ENCODE data around the gene ALG10B. TPM values are rescaled to one million over a fixed set of nuclear protein-coding genes. Genes with fewer than 3 reads are reported as not detected.
"Not testable (repeated sequence)": the region's sequence is repeated elsewhere in the genome, so short reads cannot be mapped to it uniquely, and the experiment has no call there.

Gene ALG10B
- total RNA-seq, 2 donors from 2014 or later: 2.6 to 3.6 TPM

GRCh38 chr12:38289396-38289795 lies 27.2 kb upstream of the ALG10B start:
- H3K9me3 ChIP-seq: no peaks in the 10 kb centered on the region
- no peak for TF ChIP-seq CTCF (IDR thresholded peaks at IDR 0.05)

GRCh38 chr12:38291160-38291559 lies 25.4 kb upstream of the ALG10B start:
- TF ChIP-seq CTCF (IDR thresholded peaks at IDR 0.05): no peak
- H3K4me3 ChIP-seq: no peak overlapping the region
- no peaks in the 10 kb centered on the region for H3K27me3 ChIP-seq
- H3K27ac ChIP-seq: no peak overlapping the region
- no peaks in the 10 kb centered on the region for H3K9me3 ChIP-seq
- no peak for DNase-seq (ENCODE audit: low spot score)
- no peaks in the 10 kb centered on the region for H3K4me1 ChIP-seq
- no peaks in the 10 kb centered on the region for H3K36me3 ChIP-seq

More at GRCh38 chr12:38289396-38289795, 27.2 kb upstream of the ALG10B start:
- H3K27ac ChIP-seq: no peak overlapping the region
- H3K27me3 ChIP-seq: no peaks in the 10 kb centered on the region
- no peaks in the 10 kb centered on the region for H3K4me1 ChIP-seq
- H3K36me3 ChIP-seq: no peaks in the 10 kb centered on the region
- no peak for DNase-seq (ENCODE audit: low spot score)
- H3K4me3 ChIP-seq: no peak overlapping the region

- not testable (repeated sequence) for H3K36me3 ChIP-seq; H3K27me3 ChIP-seq; DNase-seq (ENCODE audit: low spot score); H3K4me1 ChIP-seq; H3K27ac ChIP-seq; H3K9me3 ChIP-seq; H3K4me3 ChIP-seq
These were observed 13.6 kb upstream of the ALG10B start for GRCh38 chr12:38302972-38303371.

GRCh38 chr12:38321966-38322365 lies 5.4 kb downstream of the ALG10B start:
- DNase-seq (ENCODE audit: low spot score); H3K27me3 ChIP-seq; H3K4me1 ChIP-seq; H3K9me3 ChIP-seq; H3K36me3 ChIP-seq; H3K4me3 ChIP-seq; H3K27ac ChIP-seq: not testable (repeated sequence)

- H3K36me3 ChIP-seq: no peaks in the 10 kb centered on the region
- no peak overlapping the region for H3K27ac ChIP-seq
- no peaks in the 10 kb centered on the region for H3K27me3 ChIP-seq
- H3K9me3 ChIP-seq: no peaks in the 10 kb centered on the region
- H3K4me3 ChIP-seq: no peak overlapping the region
- no peak for DNase-seq (ENCODE audit: low spot score)
- no peaks in the 10 kb centered on the region for H3K4me1 ChIP-seq
- TF ChIP-seq CTCF (IDR thresholded peaks at IDR 0.05): no peak
These were observed 8.3 kb downstream of the ALG10B start for GRCh38 chr12:38324912-38325311.

- no peaks in the 10 kb centered on the region for H3K27me3 ChIP-seq
- no peak for TF ChIP-seq CTCF (IDR thresholded peaks at IDR 0.05)
- no peaks in the 10 kb centered on the region for H3K9me3 ChIP-seq
- H3K4me1 ChIP-seq: no peaks in the 10 kb centered on the region
- H3K4me3 ChIP-seq: no peak overlapping the region
- DNase-seq (ENCODE audit: low spot score): no peak
- H3K27ac ChIP-seq: no peak overlapping the region
- no peaks in the 10 kb centered on the region for H3K36me3 ChIP-seq
These were observed 10.8 kb downstream of the ALG10B start for GRCh38 chr12:38327356-38327755.

GRCh38 chr12:38328306-38328895 lies 11.8 kb downstream of the ALG10B start:
- no peaks in the 10 kb centered on the region for H3K27me3 ChIP-seq
- no peaks in the 10 kb centered on the region for H3K36me3 ChIP-seq
- H3K27ac ChIP-seq: no peak overlapping the region
- H3K9me3 ChIP-seq: no peaks in the 10 kb centered on the region
- H3K4me1 ChIP-seq: no peaks in the 10 kb centered on the region
- DNase-seq (ENCODE audit: low spot score): no peak
- peak; percentile 36 to 77 for TF ChIP-seq CTCF (IDR thresholded peaks at IDR 0.05)
- H3K4me3 ChIP-seq: no peak overlapping the region

GRCh38 chr12:38330414-38330813 lies 13.8 kb downstream of the ALG10B start:
- DNase-seq (ENCODE audit: low spot score); H3K4me3 ChIP-seq; H3K27ac ChIP-seq; H3K9me3 ChIP-seq; H3K27me3 ChIP-seq; H3K4me1 ChIP-seq; H3K36me3 ChIP-seq: not testable (repeated sequence)
